ENCODE measurements around the gene PFKM.

Gene PFKM

DNA sequence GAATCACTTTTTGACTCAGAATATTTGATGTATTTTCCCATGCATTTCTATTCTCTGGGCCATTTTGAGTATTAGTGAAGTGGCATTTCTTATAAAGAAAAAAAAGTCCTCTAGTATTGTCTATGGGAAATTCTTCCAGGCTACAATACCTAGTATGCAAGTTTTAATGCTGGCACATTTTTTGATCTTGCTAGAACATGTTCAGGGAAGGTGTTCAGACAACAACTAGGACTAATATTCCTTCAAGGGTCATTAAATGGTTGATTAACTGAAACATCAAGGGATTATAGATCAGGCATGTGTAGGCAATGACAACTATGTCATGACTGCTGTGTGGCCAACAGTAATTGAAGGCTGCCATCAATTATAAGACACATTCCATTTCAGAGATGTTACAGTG is 71.9 kb downstream of the PFKM start:
- DNase-seq: no peak

DNA sequence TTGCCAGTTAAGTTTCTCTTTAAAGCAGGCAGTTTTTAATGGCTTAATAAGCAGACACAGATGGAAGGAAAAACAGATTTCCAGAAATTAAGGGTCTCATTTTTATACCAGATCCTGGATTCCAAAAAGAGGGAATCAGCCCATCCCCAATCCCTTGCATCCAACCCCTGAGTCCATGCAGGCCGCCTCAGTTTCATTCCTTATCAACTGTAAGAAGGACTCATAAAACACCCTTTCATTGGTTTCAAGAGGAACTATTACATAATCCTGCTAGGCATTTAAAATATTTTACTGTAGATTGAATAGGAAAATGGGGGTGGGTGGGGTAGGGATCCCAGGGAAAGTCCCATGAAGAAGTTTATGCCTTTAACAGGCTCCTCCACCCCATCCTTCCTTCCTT is 73.7 kb downstream of the PFKM start:
- DNase-seq: no peak

DNA sequence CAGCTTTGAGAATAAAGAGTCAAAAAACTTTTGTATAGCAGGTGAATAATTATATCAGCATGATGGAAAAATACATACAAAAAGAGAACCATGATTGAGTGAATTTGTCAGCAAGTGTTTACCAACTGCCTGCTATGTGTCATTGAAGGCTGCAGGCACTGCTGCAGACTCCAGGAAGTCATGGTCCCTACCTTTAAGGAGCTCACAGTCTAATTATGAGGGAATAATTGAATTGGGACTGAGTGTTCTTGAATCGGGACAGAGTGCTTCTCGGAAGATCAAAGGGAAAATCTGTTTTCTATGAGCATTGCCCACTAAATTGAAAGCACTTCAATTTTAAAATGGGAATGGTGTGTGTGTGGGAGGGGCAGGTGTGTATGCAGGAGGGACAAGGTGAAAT is 74.5 kb downstream of the PFKM start:
- no peak for DNase-seq

DNA sequence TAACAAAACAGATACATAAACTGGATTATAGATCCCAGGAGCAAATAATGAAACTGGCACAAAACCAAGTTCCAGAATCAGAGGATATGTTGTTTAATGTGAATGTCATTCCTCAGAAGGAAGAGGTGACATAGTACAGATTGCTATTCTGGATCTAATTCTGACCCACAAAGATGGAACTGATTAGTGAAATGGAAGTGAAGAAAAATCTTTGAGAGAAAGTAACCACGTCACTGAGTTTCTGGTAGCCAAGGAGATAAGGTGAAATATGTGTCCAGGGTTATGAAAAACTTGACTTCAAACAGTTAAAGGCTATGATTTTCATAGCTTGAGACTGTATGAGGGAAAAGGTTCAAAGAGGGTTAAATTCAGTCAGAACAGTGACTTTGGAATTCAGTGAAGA is 75.6 kb downstream of the PFKM start:
- no peak for DNase-seq

Data from activated CD4-positive, alpha-beta T cell treated with anti-CD3 and anti-CD28 coated beads, Interleukin-2, amount 50 U/mL, for 4 hours (primary cell).